ENCODE measurements around the gene PI4KA.
"Not testable (repeated sequence)": the region's sequence is repeated elsewhere in the genome, so short reads cannot be mapped to it uniquely, and the experiment has no call there.

PI4KA gene

DNA sequence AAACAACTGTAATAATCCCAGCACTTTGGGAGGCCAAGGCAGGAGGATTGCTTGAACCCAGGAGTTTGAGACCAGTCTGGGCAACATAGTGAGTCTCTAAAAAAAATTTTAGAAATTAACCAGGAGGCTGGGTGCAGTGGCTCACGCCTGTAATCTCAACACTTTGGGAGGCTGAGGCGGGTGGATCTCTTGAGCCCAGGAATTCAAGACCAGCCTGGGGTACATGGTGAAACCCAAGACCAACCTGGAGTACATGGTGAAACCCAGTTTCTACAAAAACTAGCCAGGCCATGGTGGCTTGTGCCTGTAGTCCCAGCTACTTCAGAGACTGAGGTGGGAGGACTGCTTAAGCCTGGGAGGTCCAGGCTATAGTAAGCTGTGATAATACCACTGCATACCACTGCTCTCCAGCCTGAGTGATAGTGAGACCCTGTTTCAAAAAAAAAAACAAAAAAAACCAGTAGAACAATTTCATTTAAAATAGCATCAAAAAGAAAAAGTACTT, 11.2 kb downstream of the PI4KA start:
- DNase-seq (ENCODE audit: low read depth) = no peak

DNA sequence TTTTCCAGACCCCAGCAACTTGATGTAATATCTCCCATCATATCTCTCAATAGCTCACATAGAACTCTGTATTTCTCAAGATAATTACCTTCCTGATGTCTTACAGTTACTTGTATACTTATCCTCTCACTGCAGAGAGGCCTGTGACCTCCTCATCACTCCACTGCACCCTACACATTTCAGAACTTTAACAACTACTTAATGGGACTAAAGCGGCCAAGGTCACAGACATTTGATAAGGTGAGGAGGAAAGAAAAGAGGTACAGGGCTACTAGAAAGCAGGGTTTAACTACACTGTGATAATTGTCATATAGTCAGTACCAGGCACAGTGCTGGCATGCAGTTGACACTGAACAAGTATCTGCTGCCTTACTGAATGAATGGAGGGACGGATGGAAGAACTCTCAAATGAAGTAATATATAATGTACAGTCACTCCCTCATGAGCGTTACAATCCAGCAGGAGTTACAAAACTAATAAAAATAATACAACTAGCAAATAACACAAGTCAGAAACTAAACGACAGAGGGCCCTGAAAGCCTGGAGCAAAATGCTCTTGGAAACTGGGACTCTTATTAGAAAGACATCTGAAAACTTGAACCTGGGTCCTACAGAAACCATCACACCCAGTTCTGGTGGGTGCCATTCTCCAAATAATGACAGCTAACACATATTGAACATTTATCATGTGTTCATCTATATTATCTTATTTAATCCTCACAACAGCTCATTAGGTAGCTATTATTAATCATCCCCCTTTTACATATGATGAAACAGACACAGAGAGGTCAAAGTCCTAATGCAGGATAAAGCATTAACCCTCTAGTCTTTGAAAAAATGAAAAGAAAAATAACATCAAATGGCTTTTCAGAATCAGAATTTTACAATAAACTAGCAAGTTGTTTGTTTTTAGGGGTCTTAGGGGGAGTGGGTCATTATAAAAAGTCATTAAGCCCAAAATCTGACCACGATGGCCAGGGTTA, 14.3 kb downstream of the PI4KA start:
- no peak for DNase-seq (ENCODE audit: low read depth)

DNA sequence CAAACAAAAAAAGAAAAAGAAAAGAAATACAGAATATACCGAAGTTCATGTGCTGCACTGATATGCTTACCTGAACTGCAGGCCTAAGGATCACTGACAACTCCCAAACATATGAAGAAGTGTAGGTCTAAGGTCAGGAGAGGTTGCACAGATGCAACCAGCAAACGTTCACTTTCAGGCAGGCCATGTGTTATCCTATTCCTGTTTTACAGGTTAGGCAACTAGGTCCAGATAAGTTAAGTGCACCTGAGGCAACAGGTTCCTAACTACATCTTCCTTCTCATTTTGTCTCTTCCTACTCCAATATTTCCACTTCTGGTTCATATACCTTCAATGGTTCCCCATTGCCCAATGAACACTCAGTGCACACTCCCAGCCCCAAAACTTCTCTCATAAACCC, 15.1 kb downstream of the PI4KA start:
- no peak for DNase-seq (ENCODE audit: low read depth)

DNA sequence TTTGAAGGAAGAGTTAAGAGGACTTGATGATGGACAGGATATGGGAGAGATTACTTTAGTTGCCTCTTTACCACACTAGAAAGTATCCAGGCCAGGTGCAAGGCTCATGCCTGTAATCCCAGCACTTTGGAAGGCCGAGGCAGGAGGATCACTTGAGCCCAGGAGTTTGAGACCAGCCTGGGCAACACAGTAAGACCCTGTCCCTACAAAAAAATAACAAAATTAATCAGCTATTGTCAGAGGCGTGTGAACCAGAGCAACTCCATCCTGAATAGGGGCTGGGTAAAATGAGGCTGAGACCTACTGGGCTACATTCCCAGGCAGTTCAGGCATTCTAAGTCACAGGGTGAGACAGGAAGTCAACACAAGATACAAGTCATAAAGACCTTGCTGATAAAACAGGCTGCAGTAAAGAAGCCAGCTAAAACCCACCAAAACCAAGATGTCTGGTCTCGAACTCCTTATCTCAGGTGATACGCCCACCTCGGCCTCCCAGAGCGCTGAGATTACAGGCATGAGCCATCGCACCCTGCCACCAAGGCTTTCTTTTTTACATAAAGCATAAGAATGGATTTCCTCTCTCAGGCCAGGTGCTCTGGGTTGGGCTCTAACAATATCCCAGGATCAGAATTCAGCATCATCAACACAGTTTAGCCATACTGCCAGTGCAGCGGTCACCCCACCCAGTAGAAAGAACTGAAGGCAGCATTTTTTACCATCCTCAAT, 17.8 kb downstream of the PI4KA start:
- DNase-seq (ENCODE audit: low read depth) = no peak

DNA sequence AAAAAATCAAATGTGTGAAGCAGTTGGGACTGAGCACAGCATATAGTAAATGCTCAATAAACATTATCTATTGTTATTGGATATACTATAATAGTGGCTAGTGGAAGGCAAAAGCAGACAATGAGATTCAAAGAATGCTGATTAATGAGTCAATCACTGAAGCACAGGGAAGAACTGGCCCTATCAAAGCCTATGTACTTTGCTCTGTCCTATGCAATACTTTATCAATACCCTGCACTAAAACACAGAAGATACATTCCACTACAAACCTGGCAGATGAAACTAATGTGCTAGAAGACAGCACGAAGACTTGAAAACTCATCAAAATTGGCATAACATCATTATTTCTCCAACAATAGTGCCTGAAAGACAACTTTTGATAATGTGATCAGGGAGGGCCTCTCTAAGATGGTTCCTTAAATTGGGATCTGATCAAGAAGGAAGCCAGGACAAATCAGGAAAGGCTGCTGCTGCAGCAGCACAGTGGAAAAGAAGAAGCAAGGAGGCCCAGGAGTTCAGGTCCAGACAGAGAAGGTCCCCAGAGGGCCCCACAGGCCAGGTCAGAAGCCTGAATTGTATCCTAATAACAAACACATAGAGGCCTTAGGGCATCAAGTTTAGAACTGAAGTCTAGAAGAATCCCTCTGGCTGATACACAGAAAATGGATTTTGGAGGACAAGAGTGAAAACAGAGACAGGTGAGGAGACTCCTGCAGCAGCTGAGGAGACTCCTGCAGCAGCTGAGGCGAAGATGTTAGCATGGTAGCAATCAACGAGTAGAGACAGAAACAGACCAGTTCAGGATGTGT, 18.6 kb downstream of the PI4KA start:
- no peak for DNase-seq (ENCODE audit: low read depth)

DNA sequence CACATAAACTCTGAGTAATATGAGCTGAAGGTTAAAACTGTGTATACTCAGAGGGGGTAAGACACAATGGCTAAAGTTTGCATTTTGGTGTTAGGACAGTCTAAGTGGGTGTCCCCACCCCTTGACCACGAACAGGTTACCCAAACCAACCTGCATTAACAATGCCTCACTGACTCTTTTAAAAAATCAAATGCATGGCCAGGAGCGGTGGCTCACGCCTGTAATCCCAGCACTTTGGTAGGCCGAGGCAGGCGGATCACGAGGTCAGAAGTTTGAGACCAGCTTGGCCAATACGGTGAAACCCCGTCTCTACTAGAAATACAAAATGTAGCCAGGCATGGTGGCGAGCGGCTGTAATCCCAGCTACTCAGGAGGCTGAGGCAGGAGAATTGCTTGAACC, 19.3 kb downstream of the PI4KA start:
- not testable (repeated sequence) for DNase-seq (ENCODE audit: low read depth)

DNA sequence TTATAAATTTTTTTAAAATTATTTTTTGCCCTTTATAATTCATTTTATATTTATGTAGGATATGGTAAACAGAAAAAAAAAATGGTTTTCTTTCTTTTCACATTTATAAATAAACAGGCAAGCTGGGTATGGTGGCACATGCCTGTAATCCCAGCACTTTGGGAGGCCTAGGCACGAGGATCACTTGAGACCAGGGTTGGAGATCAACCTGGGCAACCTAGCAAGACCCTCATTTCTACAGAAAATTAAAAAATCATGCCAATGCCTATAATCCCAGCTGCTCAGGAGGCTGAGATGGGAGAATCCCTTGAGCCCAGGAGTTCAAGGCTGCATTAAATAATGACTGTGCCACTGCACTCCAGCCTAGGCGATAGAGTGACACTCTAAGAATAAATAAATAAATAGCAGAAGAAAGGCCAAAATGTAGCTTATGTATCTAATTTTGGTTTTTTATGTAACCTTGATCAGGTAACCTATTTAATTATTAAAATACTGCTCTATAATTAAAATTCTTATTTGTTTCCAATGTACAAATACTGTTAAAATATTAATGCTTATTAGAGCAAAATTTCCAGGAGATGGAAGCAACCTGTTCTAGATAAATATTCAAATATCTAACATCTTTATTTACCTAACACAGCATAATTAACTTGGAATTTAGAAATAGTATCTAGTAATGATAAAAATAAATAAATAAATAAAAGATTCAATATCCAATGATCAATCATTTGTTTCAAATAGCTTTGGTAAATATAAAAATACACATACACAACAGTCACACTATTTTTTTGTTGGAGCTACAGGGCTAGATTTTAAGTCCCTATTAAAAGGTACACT, 21.4 kb downstream of the PI4KA start:
- no peak for DNase-seq (ENCODE audit: low read depth)

DNA sequence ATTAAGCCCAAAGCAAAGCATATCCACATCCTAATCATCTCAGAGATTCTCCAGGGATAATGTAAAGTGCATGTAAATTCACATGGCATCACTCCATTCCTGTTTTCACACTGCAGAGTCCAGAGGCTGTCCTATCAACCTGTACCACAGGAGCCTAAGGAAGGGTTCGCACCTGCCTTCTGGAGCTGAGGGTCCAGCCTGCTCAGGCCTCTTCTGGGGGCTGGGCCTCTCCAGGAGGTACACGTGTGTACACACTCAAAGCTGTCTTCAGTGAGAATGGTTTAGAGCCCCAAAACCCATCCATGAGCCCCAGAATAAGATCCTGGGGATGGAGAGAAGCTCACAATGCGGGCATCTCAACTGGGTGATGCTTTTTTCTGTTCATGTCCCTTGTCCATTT, 23.9 kb downstream of the PI4KA start:
- no peak for DNase-seq (ENCODE audit: low read depth)

DNA sequence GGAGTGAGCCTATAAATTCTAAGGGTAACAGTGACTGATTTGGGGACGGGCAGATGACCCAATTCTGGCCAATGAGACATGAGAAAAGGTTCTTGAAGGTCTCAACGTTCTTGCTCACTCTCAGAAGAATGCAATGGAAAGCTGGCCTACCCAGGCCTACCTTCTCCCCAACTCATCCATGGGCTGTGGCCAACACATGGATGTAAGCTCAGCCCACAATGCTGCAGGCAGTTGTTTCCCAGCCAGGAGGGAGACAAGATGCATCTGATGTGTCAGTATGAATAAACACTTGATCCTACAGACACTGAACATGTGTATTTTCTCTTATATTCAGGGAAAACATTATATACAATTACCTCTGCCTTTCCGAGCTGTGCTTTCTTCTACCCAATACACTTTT, 24.4 kb downstream of the PI4KA start:
- no peak for DNase-seq (ENCODE audit: low read depth)

DNA sequence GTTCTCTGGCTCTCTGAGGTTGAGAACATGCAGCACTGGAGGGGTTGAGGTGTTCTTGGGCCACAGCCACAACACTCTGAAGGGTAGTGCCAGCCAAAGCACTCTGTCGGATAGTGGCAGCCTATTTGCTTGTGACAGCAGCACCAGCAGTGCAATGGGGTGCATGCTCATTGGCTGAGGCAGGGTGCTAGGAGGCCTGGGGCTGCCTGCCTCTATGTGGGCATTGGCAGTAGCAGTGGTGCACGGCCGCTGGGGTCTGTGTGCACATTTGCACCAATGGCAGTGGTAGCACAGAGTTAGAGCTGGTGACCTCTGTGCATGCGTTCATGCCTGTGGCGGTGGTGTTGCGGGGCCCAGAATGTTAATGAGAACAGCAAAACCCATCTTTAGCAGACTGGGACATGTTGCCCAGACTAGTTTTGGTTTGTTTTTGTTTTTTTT, 25.4 kb downstream of the PI4KA start:
- DNase-seq (ENCODE audit: low read depth) = no peak

DNA sequence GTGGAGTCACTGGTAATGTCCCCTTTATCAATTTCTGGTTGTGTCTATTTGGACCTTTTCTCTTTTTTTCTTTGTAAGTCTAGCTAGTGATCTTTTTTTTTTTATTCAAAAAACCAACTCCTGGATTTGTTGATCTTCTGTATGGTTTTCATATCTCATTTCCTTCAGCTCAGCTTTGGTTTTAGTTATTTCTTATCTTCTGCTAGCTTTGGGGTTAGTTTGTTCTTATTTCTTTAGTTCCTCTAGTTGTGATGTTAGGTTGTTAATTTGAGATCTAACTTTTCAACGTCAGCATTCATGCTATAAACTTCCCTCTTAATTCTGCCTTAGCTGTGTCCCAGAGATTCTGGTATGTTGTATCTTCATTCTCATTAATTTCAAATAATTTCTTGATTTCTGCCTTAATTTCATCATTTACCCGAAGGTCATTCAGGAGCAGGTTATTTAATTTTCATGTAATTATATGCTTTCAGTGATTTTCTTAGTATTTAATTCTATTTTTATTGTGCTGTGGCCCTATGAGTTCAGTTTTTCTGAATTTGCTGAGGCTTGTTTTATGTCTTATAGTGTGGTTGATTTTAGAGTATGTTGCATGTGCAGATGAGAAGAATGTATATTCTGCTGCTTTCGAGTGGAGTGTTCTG, 29.0 kb downstream of the PI4KA start:
- no peak for DNase-seq (ENCODE audit: low read depth)

DNA sequence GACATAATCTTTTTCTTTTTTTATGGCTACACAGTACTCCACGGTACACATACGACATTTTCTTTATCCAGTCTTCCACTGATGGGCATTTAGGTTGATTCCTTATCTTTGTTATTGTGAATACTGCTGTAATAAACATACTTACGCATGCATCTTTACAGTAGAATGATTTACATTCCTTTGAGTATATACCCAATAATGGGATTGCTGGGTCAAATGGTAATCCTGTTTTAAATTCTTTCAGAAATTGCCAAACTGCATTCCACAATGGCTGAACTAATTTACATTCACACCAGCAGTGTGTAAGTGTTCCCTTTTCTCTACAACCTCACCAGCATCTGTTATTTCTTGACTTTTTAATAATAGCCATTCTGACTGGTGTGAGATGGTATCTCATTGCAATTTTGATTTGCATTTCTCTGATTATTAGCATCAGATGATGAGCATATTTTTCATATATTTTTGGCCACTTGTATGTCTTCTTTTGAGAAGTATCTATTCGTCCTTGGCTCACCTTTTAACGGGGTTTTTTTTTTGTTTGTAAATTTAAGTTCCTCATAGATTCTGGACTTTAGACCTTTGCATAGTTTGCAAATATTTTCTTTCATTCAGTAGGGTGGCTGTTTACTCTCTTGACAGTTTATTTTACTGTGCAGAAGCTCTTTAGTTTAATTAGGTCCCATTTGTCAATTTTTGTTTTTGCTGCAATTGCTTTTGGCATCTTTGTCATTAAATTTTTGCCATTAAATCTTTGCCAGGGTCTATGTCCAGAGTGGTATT, 32.0 kb downstream of the PI4KA start:
- DNase-seq (ENCODE audit: low read depth) = not testable (repeated sequence)

DNA sequence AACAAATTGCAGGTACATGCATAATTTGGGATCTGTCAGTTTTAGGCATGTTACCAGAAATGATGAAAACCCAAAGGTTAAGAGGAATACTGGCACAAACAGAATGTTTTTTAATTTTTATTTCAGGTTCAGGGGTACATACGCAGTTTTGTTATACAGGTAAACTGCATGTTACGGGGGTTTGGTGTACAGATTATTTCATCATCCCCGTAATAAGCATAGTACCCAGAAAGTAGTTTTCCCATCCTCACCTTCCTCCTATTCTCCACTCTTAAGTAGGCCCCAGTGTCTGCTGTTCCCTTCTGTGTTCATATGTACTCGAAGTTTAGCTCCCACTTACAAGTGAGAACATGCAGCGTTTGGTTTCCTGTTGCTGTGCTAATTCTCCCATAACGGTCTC, 33.0 kb downstream of the PI4KA start:
- DNase-seq (ENCODE audit: low read depth) = no peak

DNA sequence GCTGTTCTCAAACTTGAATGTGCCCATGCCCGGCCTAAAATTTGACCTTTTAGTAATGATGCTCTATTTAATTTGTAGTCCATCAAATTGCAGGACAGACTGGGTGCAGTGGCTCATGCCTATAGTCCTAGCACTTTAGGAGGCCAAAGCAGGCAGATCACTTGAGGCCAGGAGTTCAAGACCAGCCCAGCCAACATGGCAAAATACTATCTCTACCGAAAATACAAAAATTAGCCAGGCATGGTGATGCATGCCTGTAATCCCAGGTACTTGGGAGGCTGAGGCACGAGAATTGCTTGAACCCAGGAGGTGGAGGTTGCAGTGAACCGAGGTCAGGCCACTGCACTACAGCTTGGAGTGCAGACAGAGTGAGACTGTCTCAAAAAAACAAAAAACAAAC, 33.4 kb downstream of the PI4KA start:
- DNase-seq (ENCODE audit: low read depth) = not testable (repeated sequence)

DNA sequence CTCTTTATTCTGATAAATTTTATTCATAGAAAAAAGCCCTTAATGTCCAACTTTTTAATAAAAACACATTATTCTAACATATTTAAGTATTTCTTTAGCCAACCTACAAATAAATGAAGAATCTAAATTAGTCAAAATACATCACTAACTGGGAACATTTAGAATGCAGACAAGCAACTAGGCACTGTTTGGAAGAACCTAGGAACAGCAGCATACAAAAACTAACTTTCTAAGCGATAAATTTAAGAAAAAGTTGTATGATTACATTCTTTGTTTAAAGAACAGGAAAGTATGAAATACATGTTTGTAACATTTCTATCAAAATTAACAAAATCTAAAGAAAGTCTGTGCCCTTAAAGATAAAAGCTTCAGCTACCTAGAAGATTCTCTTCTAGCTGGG, 35.3 kb downstream of the PI4KA start:
- DNase-seq (ENCODE audit: low read depth) = no peak

DNA sequence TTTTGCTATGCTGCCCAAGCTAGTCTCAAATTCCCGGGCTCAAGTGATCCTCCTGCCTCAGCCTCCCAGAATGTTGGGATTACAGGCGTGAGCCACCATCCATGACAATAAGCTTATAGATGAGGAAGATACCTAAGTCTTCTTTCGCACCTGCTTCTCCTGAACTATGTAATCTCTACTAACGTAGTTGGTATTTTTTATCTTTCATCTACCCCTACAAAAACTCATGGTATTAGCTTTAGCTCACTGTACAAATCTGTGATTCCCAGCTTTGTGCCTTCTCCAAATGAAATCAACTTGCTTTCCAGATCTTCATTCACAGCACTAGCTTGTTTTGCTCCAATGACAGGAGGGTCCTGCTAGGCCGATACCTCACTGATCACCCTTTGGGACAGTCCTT, 36.4 kb downstream of the PI4KA start:
- DNase-seq (ENCODE audit: low read depth) = no peak

DNA sequence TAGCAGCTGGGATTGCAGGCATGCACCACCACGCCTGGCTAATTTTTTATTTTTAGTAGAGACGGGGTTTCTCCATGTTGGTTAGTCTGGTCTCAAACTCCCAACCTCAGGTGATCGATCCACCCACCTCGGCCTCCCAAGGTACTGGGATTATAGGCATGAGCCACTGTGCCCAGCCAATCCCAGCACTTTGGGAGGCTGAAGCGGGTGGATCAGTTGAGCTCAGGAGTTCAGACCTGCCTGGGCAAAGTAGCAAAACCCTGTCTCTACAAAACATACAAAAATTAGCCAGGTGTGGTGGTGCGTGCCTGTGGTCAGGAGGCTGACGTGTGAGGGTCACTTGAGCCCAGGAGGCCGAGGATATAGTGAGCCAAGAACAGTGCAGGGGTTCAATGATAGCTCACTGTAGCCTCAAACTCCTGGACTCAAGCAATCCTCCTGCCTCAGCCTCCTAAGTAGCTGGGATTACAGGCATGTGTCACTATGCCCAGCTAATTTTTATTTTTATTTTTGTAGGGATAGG, 36.8 kb downstream of the PI4KA start:
- DNase-seq (ENCODE audit: low read depth) = not testable (repeated sequence)

DNA sequence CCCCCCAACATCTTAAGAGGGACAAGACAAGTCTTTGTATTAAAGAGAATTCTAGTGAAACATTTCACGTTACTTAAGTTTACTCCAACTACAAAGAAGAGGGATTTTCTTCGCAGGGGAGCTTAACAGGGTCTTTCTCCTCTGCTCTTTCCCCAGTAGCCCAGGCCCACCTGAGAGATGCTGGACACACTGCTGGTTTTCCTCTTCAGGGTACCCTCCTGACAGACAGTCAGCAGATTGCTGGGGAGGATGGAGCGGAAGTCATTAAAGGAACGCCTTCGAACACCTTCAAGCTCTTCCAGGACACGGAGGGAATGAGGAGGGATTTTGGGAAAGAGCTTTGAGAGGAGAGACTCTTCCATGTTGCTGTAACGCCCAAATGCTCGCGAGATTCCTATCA, 39.1 kb downstream of the PI4KA start:
- no peak for DNase-seq (ENCODE audit: low read depth)

DNA sequence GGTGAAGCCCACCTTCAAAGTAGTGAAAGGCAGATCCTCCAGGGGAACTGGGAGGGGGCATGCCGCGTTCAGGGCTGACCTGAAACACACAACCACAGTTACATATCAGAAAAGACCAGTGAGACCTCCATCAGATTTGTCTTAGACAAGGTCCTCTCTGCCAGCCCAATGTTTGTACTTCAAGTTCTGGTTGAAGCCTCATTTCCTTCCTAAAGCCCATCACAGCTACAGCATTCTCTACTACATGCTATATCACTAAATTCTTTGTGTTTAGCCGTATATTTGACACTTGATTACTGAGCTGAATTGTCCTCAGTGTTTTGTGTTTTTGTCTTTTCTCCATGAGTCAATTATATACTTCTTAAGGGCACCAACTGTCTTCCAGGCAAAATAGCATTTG, 40.1 kb downstream of the PI4KA start:
- DNase-seq (ENCODE audit: low read depth) = no peak

DNA sequence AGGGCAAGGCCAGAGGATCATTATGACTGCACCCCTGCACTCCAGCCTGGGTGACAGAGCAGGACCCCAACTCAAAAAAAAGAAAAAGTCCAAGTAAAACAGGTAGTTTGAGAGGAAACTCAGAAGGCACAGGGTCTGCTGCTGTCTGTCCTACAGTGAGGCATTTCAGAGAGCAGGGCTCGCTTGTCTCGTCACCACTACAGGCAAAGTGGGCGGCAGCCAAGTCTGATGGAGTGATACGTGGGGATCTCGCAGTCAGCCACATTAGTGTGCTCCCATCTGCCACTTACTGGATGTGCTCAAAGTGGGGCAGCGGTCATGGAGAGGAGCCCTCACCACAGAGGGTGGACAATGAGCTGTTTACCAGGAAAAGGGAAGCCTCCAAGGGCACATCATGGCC, 42.1 kb downstream of the PI4KA start:
- DNase-seq (ENCODE audit: low read depth) = no peak
